ENCODE measurements around the gene PPFIBP1. TPM values are rescaled to one million over a fixed set of nuclear protein-coding genes. Genes with fewer than 3 reads are reported as not detected.

The PPFIBP1 gene
- total RNA-seq, 2 donors from 2014 or later, result 63.9 to 67.5 TPM

DNA sequence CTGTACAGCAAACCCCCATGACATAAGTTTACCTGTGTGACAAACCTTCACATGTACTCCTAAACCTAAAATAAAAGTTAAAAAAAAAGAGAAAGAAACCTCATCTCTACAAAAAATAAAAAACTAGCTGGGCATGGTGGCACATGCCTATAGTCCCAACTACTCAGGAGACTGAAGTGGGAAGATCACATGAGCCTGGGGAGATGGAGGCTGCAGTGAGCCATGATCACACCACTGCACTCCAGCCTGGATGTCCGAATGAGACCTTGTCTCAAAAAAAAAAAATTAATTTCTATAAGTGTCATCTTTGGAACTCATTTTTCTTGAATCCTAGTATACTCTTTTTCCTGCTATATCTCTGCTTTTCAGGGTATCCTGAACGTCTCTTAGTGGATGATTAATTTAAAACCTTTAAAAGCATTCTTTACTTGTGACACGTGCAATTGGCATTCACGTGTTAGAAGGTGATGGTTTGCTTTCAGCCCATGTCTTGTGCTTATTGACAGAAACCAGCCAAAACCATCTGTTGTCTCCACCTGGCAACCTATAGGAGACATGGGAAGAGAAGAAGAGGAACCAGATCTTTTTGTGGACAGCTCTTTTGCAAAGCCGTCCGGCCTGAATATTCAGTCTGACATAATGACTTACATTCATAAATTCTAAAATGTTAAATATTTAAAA, 30.6 kb upstream of the PPFIBP1 start:
- 62% methylated on average over 6 of the region's 6 CpGs for WGBS, 2 donors
- no peaks in the 10 kb centered on the region for H3K36me3 ChIP-seq (replicated peaks in 1 of 2; ENCODE audit: insufficient read depth in 1 of 2, low read depth in 2 of 2)
- no peak for TF ChIP-seq POLR2A (IDR thresholded peaks at IDR 0.05)
- TF ChIP-seq, protein P1, sequence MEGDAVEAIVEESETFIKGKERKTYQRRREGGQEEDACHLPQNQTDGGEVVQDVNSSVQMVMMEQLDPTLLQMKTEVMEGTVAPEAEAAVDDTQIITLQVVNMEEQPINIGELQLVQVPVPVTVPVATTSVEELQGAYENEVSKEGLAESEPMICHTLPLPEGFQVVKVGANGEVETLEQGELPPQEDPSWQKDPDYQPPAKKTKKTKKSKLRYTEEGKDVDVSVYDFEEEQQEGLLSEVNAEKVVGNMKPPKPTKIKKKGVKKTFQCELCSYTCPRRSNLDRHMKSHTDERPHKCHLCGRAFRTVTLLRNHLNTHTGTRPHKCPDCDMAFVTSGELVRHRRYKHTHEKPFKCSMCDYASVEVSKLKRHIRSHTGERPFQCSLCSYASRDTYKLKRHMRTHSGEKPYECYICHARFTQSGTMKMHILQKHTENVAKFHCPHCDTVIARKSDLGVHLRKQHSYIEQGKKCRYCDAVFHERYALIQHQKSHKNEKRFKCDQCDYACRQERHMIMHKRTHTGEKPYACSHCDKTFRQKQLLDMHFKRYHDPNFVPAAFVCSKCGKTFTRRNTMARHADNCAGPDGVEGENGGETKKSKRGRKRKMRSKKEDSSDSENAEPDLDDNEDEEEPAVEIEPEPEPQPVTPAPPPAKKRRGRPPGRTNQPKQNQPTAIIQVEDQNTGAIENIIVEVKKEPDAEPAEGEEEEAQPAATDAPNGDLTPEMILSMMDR (IDR thresholded peaks at IDR 0.05), result no peak
- no peaks in the 10 kb centered on the region for H3K9me3 ChIP-seq
- intact Hi-C loops (cut with DNase I), result no loop called here
- ATAC-seq (no peak), DNase-seq (no peak)
- no peak overlapping the region for H3K4me3 ChIP-seq
- H3K27me3 ChIP-seq, result no peaks in the 10 kb centered on the region
- no peak overlapping the region for H3K27ac ChIP-seq
- peaks cover 3% of the 10 kb centered on the region for H3K4me1 ChIP-seq

DNA sequence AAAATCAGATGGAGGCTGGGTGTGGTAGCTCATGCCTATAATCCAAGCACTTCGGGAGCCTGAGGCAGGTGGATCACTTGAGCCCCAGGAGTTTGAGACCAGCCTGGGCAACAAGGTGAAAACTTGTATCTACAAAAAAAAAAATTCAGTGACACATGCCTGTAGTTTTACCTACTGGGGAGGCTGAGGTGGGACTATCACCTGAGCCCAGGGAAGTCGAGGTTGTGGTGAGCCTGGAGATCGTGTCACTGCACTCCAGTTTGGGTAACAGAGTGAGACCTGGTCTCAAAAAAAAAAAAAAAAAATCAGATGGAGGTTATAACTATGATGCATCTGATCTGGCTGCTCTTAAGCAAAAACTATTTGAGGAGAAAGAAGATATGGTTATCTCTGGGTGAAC, 26.6 kb upstream of the PPFIBP1 start:
- Histone ChIP-seq H3K4me3 (no peak overlapping the region), H3K27me3 (no peaks in the 10 kb centered on the region), H3K9me3 (no peaks in the 10 kb centered on the region), H3K4me1 (no peaks in the 10 kb centered on the region), H3K27ac (no peak overlapping the region), H3K36me3 (replicated peaks in 1 of 2; ENCODE audit: insufficient read depth in 1 of 2, low read depth in 2 of 2) (no peaks in the 10 kb centered on the region)
- DNase-seq (no peak), ATAC-seq (no peak)
- intact Hi-C loops (cut with DNase I), result no loop called here
- 56 to 82% methylated on average over 3 of the region's 3 CpGs for WGBS, 2 donors
- TF ChIP-seq POLR2A (IDR thresholded peaks at IDR 0.05), result no peak
- TF ChIP-seq, protein P1 (IDR thresholded peaks at IDR 0.05), result no peak

GRCh38 chr12:27498149-27498548, 25.9 kb upstream of the PPFIBP1 start:
- H3K4me1 ChIP-seq, result no peaks in the 10 kb centered on the region
- H3K36me3 ChIP-seq (replicated peaks in 1 of 2; ENCODE audit: insufficient read depth in 1 of 2, low read depth in 2 of 2), result no peaks in the 10 kb centered on the region
- H3K27ac ChIP-seq, result no peak overlapping the region
- ATAC-seq (no peak), DNase-seq (no peak)
- no peak for TF ChIP-seq POLR2A (IDR thresholded peaks at IDR 0.05)
- TF ChIP-seq, protein P1 (IDR thresholded peaks at IDR 0.05), result no peak
- no peak overlapping the region for H3K4me3 ChIP-seq
- no peaks in the 10 kb centered on the region for H3K9me3 ChIP-seq
- WGBS, 2 donors, result 83 to 86% methylated on average over 4 of the region's 4 CpGs
- intact Hi-C loops (cut with DNase I), result no loop called here
- no peaks in the 10 kb centered on the region for H3K27me3 ChIP-seq

GRCh38 chr12:27498761-27499160, 25.2 kb upstream of the PPFIBP1 start:
- intact Hi-C loops (cut with DNase I), result no loop called here
- 67 to 74% methylated on average over 5 of the region's 5 CpGs for WGBS, 2 donors
- no peaks in the 10 kb centered on the region for H3K27me3 ChIP-seq
- no peak for DNase-seq
- no peak for ATAC-seq
- H3K4me1 ChIP-seq, result no peaks in the 10 kb centered on the region
- H3K36me3 ChIP-seq (replicated peaks in 1 of 2; ENCODE audit: insufficient read depth in 1 of 2, low read depth in 2 of 2), result no peaks in the 10 kb centered on the region
- H3K9me3 ChIP-seq, result no peaks in the 10 kb centered on the region
- no peak overlapping the region for H3K4me3 ChIP-seq
- no peak overlapping the region for H3K27ac ChIP-seq
- TF ChIP-seq POLR2A (IDR thresholded peaks at IDR 0.05), result no peak
- TF ChIP-seq, protein P1 (IDR thresholded peaks at IDR 0.05), result no peak

GRCh38 chr12:27499377-27499776, 24.6 kb upstream of the PPFIBP1 start:
- DNase-seq (no peak), ATAC-seq (no peak)
- H3K4me3 ChIP-seq, result no peak overlapping the region
- intact Hi-C loops (cut with DNase I), result no loop called here
- no peaks in the 10 kb centered on the region for H3K36me3 ChIP-seq (replicated peaks in 1 of 2; ENCODE audit: insufficient read depth in 1 of 2, low read depth in 2 of 2)
- no peak overlapping the region for H3K27ac ChIP-seq
- 92 to 96% methylated on average over 3 of the region's 3 CpGs for WGBS, 2 donors
- no peak for TF ChIP-seq POLR2A (IDR thresholded peaks at IDR 0.05)
- TF ChIP-seq, protein P1 (IDR thresholded peaks at IDR 0.05), result no peak
- H3K27me3 ChIP-seq, result no peaks in the 10 kb centered on the region
- no peaks in the 10 kb centered on the region for H3K9me3 ChIP-seq
- H3K4me1 ChIP-seq, result no peaks in the 10 kb centered on the region
